Kidney epithelial cell (primary cell): Measurements from ENCODE around the gene EMILIN2. TPM values are rescaled to one million over a fixed set of nuclear protein-coding genes. Genes with fewer than 3 reads are reported as not detected.

Source experiments
- DNase-seq: peaks from one replicate; pipeline ENCODE4 v3.0.0-alpha.2; 2010; ENCODE audit warnings: low read depth
- H3K27me3 ChIP-seq: 2 replicates; pipeline ENCODE4 v1.6.0; 2011; ENCODE audit warnings: low read length; ENCODE audit not compliant: control insufficient read depth, insufficient read depth
- H3K36me3 ChIP-seq: 2 replicates; pipeline ENCODE4 v1.5.1; 2011; ENCODE audit warnings: low read length; ENCODE audit not compliant: control insufficient read depth, insufficient read depth
- H3K4me3 ChIP-seq: 2 replicates; pipeline ENCODE4 v1.5.1; 2011; ENCODE audit warnings: low read depth, mild to moderate bottlenecking, control low read depth, low read length
- CTCF ChIP-seq: IDR thresholded peaks from 2 replicates; pipeline ENCODE4 v1.5.1; 2011; ENCODE audit warnings: mild to moderate bottlenecking, moderate library complexity, low read length, control low read depth, inconsistent platforms; ENCODE audit not compliant: insufficient read depth, poor library complexity, severe bottlenecking
- total RNA-seq: library from RNA; depleted of rRNA; stranded (reverse); fragments of >200 nt; gene quantifications from 2 replicates; pipeline ENCODE4 v1.2.3, GENCODE V29; 2015

The EMILIN2 gene
- total RNA-seq, 1 donor from 2014 or later = 27.0 TPM

- no peak for DNase-seq
- no peaks in the 10 kb centered on the region for H3K36me3 ChIP-seq
- no peak for TF ChIP-seq CTCF
Observed at GRCh38 chr18:2920027-2920426, 73.2 kb downstream of the EMILIN2 start.

GRCh38 chr18:2920546-2921343, 73.9 kb downstream of the EMILIN2 start:
- no peaks in the 10 kb centered on the region for H3K36me3 ChIP-seq
- no peak overlapping the region for H3K4me3 ChIP-seq
- no peak for TF ChIP-seq CTCF
- DNase-seq = no peak
- no peaks in the 10 kb centered on the region for H3K27me3 ChIP-seq

More at GRCh38 chr18:2920027-2920426, 73.2 kb downstream of the EMILIN2 start:
- H3K27me3 ChIP-seq = no peaks in the 10 kb centered on the region
- no peak overlapping the region for H3K4me3 ChIP-seq

GRCh38 chr18:2921778-2922177, 75.0 kb downstream of the EMILIN2 start:
- no peaks in the 10 kb centered on the region for H3K27me3 ChIP-seq
- no peaks in the 10 kb centered on the region for H3K36me3 ChIP-seq
- no peak for DNase-seq
- no peak for TF ChIP-seq CTCF
- H3K4me3 ChIP-seq = no peak overlapping the region

GRCh38 chr18:2923464-2923863, 76.7 kb downstream of the EMILIN2 start:
- Histone ChIP-seq H3K36me3 (no peaks in the 10 kb centered on the region), H3K27me3 (no peaks in the 10 kb centered on the region), H3K4me3 (no peak overlapping the region)
- no peak for DNase-seq
- TF ChIP-seq CTCF = no peak

- Histone ChIP-seq H3K36me3 (no peaks in the 10 kb centered on the region), H3K27me3 (no peaks in the 10 kb centered on the region), H3K4me3 (no peak overlapping the region)
- no peak for DNase-seq
- TF ChIP-seq CTCF = no peak
Observed at GRCh38 chr18:2924920-2925319, 78.1 kb downstream of the EMILIN2 start.

GRCh38 chr18:2926528-2926927, 79.7 kb downstream of the EMILIN2 start:
- Histone ChIP-seq H3K36me3 (peaks cover 1% of the 10 kb centered on the region), H3K27me3 (no peaks in the 10 kb centered on the region), H3K4me3 (no peak overlapping the region)
- DNase-seq = no peak
- no peak for TF ChIP-seq CTCF
